ENCODE results near the gene FBXO42. TPM values are rescaled to one million over a fixed set of nuclear protein-coding genes. Genes with fewer than 3 reads are reported as not detected.

Gene FBXO42
- total RNA-seq, 1 donor from 2014 or later, result 5.8 TPM

GRCh38 chr1:16340673-16341072, 11.6 kb downstream of the FBXO42 start:
- no peak for DNase-seq (ENCODE audit: low read depth)
- no peak for TF ChIP-seq CTCF (conservative IDR thresholded peaks at IDR 0.05; ENCODE audit: low read depth, low read length)
- H3K4me3 ChIP-seq (ENCODE audit: low read depth, low read length), result no peak overlapping the region

GRCh38 chr1:16338961-16339360, 13.3 kb downstream of the FBXO42 start:
- no peak overlapping the region for H3K4me3 ChIP-seq (ENCODE audit: low read depth, low read length)
- DNase-seq (ENCODE audit: low read depth), result no peak
- no peak for TF ChIP-seq CTCF (conservative IDR thresholded peaks at IDR 0.05; ENCODE audit: low read depth, low read length)

- no peak for TF ChIP-seq CTCF (conservative IDR thresholded peaks at IDR 0.05; ENCODE audit: low read depth, low read length)
- DNase-seq (ENCODE audit: low read depth), result no peak
- H3K4me3 ChIP-seq (ENCODE audit: low read depth, low read length), result no peak overlapping the region
These were observed 17.5 kb downstream of the FBXO42 start for GRCh38 chr1:16334655-16335340.

GRCh38 chr1:16326833-16327404, 25.4 kb downstream of the FBXO42 start:
- no peak for TF ChIP-seq CTCF (conservative IDR thresholded peaks at IDR 0.05; ENCODE audit: low read depth, low read length)
- no peak overlapping the region for H3K4me3 ChIP-seq (ENCODE audit: low read depth, low read length)
- no peak for DNase-seq (ENCODE audit: low read depth)

GRCh38 chr1:16324456-16324890, 27.8 kb downstream of the FBXO42 start:
- TF ChIP-seq CTCF (conservative IDR thresholded peaks at IDR 0.05; ENCODE audit: low read depth, low read length), result no peak
- no peak for DNase-seq (ENCODE audit: low read depth)
- no peak overlapping the region for H3K4me3 ChIP-seq (ENCODE audit: low read depth, low read length)

- DNase-seq (ENCODE audit: low read depth), result no peak
- no peak for TF ChIP-seq CTCF (conservative IDR thresholded peaks at IDR 0.05; ENCODE audit: low read depth, low read length)
- no peak overlapping the region for H3K4me3 ChIP-seq (ENCODE audit: low read depth, low read length)
These were observed 31.0 kb downstream of the FBXO42 start for GRCh38 chr1:16321176-16321867.
